T1000 (cell line): ENCODE results near the gene ASF1B.

ENCODE experiments used
- DNase-seq: peaks from one replicate; lab custom pipeline; 2025; ENCODE audit warnings: mixed read lengths; lab: John Stamatoyannopoulos, UW

ASF1B gene

GRCh38 chr19:14088634-14089411, 47.6 kb downstream of the ASF1B start:
- no peak for DNase-seq

- no peak for DNase-seq
Measured at GRCh38 chr19:14086098-14086497, 50.3 kb downstream of the ASF1B start.

GRCh38 chr19:14085309-14085995, 50.9 kb downstream of the ASF1B start, which contains the start of gene C19orf67:
C19orf67 (minus strand) TSS chr19:14085783; CDS start chr19:14085627, 156 bp downstream.
- DNase-seq, result no peak

- no peak for DNase-seq
Measured at GRCh38 chr19:14082675-14082960, 53.8 kb downstream of the ASF1B start.

- DNase-seq, result no peak
Measured at GRCh38 chr19:14081797-14082674, 54.4 kb downstream of the ASF1B start.

- DNase-seq, result peak; percentile 97
Measured at GRCh38 chr19:14080887-14081796, 55.2 kb downstream of the ASF1B start.

- DNase-seq, result no peak
Measured at GRCh38 chr19:14078411-14078810, 58.0 kb downstream of the ASF1B start.

- no peak for DNase-seq
Measured at GRCh38 chr19:14073925-14074838, 62.2 kb downstream of the ASF1B start.

- DNase-seq, result peak; percentile 57
Measured at GRCh38 chr19:14073261-14073924, 63.0 kb downstream of the ASF1B start.

- no peak for DNase-seq
Measured at GRCh38 chr19:14072535-14073260, 63.7 kb downstream of the ASF1B start, which contains the start of gene MISP3. MISP3 (plus strand) TSS chr19:14072786; CDS start chr19:14073310, 524 bp downstream.

- DNase-seq, result no peak
Measured at GRCh38 chr19:14070268-14071050, 65.9 kb downstream of the ASF1B start.
